WI38 (cell line): Measurements from ENCODE around the gene STEAP3.

Source experiments
- H3K4me3 ChIP-seq: 2 replicates; pipeline ENCODE4 v1.5.1; 2011; ENCODE audit warnings: low read depth, mild to moderate bottlenecking, control low read depth, low read length
- CTCF ChIP-seq: IDR thresholded peaks from 2 replicates; pipeline ENCODE4 v1.5.1; 2012; ENCODE audit warnings: low read depth, mild to moderate bottlenecking, control low read depth, low read length

STEAP3 gene

GRCh38 chr2:119190321-119191111 lies 33.1 kb upstream of the STEAP3 start:
- H3K4me3 ChIP-seq, result no peak overlapping the region
- no peak for TF ChIP-seq CTCF

GRCh38 chr2:119192893-119193292 lies 30.7 kb upstream of the STEAP3 start:
- H3K4me3 ChIP-seq, result no peak overlapping the region

GRCh38 chr2:119195001-119195400 lies 28.6 kb upstream of the STEAP3 start:
- H3K4me3 ChIP-seq, result no peak overlapping the region
- TF ChIP-seq CTCF, result no peak

More at GRCh38 chr2:119192893-119193292, 30.7 kb upstream of the STEAP3 start:
- TF ChIP-seq CTCF, result no peak

- no peak for TF ChIP-seq CTCF
- no peak overlapping the region for H3K4me3 ChIP-seq
Measured at GRCh38 chr2:119195887-119196286, 27.7 kb upstream of the STEAP3 start.

GRCh38 chr2:119196301-119197125 lies 27.1 kb upstream of the STEAP3 start:
- TF ChIP-seq CTCF, result no peak
- H3K4me3 ChIP-seq, result no peak overlapping the region

- H3K4me3 ChIP-seq, result no peak overlapping the region
- TF ChIP-seq CTCF, result no peak
Measured at GRCh38 chr2:119197126-119197405, 26.6 kb upstream of the STEAP3 start.
